Muscle layer of colon (tissue), 2 donors: ENCODE results near the gene SLTM.
"Not testable (repeated sequence)": the region's sequence is repeated elsewhere in the genome, so short reads cannot be mapped to it uniquely, and the experiment has no call there.

Experiments used
- H3K27ac ChIP-seq: one replicate; pipeline ENCODE4 v1.7.0; 2013; ENCODE audit warnings: low read depth, mild to moderate bottlenecking, low read length, moderate library complexity
- H3K27me3 ChIP-seq, 2 donors: one replicate each; pipeline ENCODE4 v1.7.0; 2013; ENCODE audit warnings: low read length in 2 of 2, mild to moderate bottlenecking in 2 of 2; ENCODE audit not compliant: insufficient read depth in 2 of 2, control insufficient read depth in 1 of 2
- H3K36me3 ChIP-seq: one replicate; pipeline ENCODE4 v1.7.0; 2013; ENCODE audit warnings: mild to moderate bottlenecking, low read length; ENCODE audit not compliant: insufficient read depth
- H3K4me1 ChIP-seq: one replicate; pipeline ENCODE4 v1.7.0; 2013; ENCODE audit warnings: mild to moderate bottlenecking, low read length; ENCODE audit not compliant: insufficient read depth
- H3K4me3 ChIP-seq, 2 donors: one replicate each; pipeline ENCODE4 v1.7.0; 2013; ENCODE audit warnings: low read length in 2 of 2, low read depth in 1 of 2, mild to moderate bottlenecking in 1 of 2, moderate library complexity in 1 of 2
- H3K9ac ChIP-seq: one replicate; pipeline ENCODE4 v1.7.0; 2013; ENCODE audit warnings: low read length
- H3K9me3 ChIP-seq: one replicate; pipeline ENCODE4 v1.7.0; 2013; ENCODE audit warnings: mild to moderate bottlenecking, low read length
- donor health status: abdominal sarcoma.
- donor health status: Adenocarcinoma of cecum.

Gene SLTM

DNA sequence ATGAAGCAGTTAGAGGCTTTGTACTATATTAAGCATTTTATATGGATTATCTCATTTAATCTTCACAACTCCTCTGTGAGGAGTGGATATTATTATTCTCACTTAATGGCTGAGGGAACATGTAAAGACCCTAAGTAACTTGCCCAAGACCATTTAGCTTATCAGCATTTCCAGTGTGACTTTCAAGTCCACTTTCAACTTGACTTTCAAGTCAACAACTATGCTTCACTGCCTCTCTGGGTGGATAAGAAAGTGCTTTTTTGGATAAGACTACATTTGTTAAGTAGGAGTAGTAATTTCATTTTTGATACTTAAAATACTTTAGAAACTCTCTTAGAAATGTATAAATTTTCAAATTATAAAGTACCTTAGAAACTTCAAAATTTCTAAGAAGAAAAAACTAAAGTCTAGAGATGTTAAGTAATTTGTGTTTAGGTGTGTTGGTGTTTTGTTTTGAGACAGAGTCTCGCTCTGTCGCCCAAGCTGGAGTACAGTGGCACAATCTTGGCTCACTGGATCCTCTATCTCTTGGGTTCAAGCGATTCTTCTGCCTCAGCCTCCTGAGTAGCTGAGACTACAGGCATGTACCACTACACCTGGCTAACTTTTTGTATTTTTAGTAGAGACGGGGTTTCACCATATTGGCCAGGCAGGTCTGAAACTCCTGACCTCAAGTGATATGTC lies 90.6 kb downstream of the SLTM start:
- Histone ChIP-seq H3K9me3 (no peaks in the 10 kb centered on the region), H3K4me3 (no peak overlapping the region), H3K27me3 (no peaks in the 10 kb centered on the region), H3K36me3 (peaks cover 5% of the 10 kb centered on the region), H3K9ac (no peak overlapping the region), H3K27ac (no peak overlapping the region), H3K4me1 (no peaks in the 10 kb centered on the region)

DNA sequence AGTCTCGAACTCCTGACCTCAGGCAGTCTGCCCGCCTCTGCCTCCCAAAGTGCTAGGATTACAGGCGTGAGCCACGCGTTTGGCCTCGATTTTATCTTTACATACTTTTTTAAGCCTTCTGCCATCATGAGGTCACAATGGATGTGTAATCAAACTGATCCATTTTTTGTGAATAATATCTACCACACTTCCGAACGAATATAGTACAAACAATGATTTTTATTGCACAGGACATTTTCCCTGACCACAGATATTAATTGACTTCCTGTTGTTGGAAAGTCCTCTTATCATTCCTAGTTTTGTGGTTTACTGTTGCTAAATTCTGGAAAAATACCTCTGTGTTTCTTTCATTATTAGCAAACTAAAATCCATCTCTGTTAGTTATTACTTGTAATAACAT lies 93.4 kb downstream of the SLTM start:
- Histone ChIP-seq H3K36me3 (no peaks in the 10 kb centered on the region), H3K9me3 (no peaks in the 10 kb centered on the region), H3K4me1 (no peaks in the 10 kb centered on the region), H3K4me3 (no peak overlapping the region), H3K9ac (no peak overlapping the region), H3K27ac (no peak overlapping the region), H3K27me3 (no peaks in the 10 kb centered on the region)

DNA sequence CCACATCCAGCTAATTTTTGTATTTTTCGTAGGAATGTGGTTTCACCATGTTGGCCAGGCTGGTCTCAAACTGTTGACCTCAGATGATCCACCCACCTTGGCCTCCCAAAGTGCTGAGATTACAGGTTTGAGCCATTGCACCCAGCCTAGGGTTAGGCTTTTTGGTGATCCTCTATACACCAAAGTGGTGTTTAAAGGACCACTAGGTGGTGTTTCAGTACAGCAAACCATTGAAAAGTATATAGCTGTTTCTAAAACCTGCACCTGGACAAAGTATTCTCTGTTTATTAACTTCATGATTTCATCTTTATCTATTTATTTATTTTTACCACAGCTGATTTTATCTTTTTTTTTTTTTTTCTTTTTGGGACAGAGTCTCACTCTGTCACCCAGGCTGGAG lies 94.0 kb downstream of the SLTM start:
- Histone ChIP-seq H3K27me3 (no peaks in the 10 kb centered on the region), H3K4me1 (no peaks in the 10 kb centered on the region), H3K4me3 (no peak overlapping the region), H3K9ac (no peak overlapping the region), H3K27ac (no peak overlapping the region), H3K9me3 (no peaks in the 10 kb centered on the region), H3K36me3 (no peaks in the 10 kb centered on the region)

DNA sequence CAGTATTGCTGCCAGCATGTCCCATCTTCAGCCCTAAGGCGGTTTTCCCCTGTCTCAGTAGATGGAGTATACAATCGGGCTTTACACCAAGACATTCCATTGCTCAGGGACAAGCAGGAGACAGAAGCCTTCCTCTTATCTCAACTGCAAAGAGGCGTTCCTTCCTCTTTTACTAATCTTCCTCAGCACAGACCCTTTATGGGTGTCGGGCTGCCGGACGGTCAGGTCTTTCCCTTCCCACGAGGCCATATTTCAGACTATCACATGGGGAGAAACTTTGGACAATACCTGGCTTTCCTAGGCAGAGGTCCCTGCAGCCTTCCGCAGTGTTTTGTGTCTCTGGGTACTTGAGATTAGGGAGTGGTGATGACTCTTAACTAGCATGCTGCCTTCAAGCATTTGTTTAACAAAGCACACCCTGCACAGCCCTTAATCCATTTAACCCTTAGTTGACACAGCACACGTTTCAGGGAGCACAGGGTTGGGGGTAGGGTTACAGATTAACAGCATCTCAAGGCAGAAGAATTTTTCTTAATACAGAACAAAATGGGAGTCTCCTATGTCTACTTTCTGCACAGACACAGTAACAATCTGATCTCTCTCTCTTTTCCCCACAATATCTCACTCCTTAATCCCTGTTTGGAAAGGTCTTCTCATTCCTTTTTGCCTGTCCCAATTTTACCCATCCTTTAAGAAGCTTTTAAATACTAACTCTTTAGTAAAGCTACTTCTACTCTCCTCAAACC lies 99.6 kb downstream of the SLTM start:
- not testable (repeated sequence) for H3K4me3 ChIP-seq, H3K27ac ChIP-seq, H3K9me3 ChIP-seq, H3K27me3 ChIP-seq, H3K36me3 ChIP-seq, H3K9ac ChIP-seq, H3K4me1 ChIP-seq

DNA sequence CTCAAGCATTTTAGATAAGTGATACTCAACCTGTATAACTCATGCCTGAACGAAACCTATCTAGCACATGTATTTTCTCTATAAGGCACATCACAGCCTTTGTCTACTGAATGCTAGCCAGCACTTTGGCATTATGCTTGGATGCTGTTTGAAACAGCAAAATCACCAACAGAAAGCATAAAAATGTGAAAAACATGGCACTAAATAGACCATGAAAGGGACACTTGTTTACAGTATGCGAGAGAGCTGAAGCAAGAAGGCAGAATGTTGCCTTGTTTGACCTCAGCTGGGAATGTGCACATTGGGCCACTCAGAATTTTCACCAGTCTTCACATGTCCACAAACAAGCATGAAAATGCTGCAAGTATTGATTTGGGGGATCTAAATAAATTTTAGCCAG lies 102.9 kb downstream of the SLTM start:
- Histone ChIP-seq H3K36me3 (no peaks in the 10 kb centered on the region), H3K9me3 (no peaks in the 10 kb centered on the region), H3K27me3 (no peaks in the 10 kb centered on the region), H3K4me1 (peaks cover 6% of the 10 kb centered on the region), H3K4me3 (no peak overlapping the region), H3K9ac (no peak overlapping the region), H3K27ac (no peak overlapping the region)
